Myocyte (in vitro differentiated cells): Measurements from ENCODE around the gene PXDN. TPM values are rescaled to one million over a fixed set of nuclear protein-coding genes. Genes with fewer than 3 reads are reported as not detected.
A peak's percentile ranks its signal among the peaks of the same experiment; 100 is the strongest.

Experiments
- DNase-seq: peaks from one replicate; pipeline ENCODE4 v3.0.0-alpha.2; 2012; ENCODE audit warnings: low read depth
- total RNA-seq: library from RNA; depleted of rRNA; stranded (reverse); fragments of >200 nt; gene quantifications from 2 replicates; pipeline ENCODE4 v1.2.3, GENCODE V29; 2014

PXDN gene
- total RNA-seq, 1 donor from 2014 or later = 52.7 TPM

DNA sequence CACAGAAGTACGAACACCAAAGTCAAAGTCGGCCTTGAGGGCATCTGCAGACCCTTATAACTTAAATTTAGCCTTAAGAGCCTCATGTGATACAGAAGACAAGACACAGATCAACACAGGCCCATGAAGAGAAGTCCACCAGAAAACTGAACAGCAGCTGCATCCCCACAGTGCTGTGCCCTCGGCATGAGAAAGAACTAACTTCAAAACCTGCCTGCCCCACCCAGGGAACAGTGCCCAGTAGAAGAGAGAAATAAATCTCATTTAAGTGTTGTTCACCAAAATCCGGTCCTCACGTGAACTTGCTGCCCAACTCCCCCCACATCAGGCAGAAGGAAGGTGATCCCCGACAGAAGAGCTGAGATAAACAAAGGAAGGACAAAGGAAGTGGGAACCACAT is 73.7 kb downstream of the PXDN start:
- DNase-seq = no peak

DNA sequence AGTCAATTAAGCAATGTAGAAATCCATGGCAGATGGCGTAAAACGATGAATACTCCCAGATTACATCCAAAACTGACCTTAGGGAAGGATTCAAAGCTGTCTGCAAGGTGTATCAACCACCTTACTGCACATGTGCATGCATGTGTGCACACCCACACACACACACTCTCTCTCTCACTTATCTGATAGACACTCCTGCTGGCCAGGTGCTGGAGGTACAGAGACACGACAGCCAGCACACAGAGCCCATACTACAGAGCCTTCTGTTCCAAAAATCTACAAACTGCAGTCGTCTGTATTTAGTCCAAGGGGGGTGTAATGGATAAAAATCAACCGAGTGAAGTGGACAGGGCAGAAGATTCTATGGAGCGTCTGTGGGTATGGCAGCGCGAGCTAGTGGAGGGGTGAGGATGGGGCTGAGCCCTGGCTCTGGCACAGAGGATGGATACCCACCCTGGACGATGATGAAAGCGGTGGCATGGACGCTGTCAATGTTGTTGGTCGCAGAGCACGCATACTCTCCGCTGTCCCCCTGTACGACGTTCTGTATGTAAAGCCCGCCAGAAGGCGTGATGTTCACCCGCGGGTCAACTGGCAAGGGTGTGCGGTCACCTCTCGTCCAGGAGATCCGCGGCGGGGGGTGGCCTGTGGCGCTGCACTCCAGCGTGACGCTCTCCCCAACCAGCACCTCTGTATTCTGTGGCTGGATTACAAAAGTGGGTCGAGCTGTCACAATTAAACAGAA is 78.4 kb downstream of the PXDN start:
- no peak for DNase-seq

DNA sequence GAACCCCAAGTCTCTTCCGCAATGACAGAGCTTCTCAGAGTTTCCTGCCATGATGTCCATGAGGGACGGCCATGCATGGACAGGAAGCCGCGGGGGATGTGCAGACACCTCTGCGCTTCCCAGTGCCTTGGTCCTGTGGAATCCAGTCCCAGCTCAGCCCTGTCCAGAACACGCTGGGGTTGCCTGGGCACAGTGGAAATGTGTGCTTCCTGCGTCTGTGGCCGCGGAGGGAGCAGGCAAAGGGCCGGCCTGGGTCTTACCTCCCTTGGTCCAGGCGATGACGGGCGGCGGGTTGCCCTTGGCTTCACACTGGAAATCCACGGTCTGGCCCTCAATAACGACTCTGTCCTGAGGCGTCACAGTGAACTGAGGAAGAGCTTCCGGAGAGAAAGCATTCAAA is 79.6 kb downstream of the PXDN start:
- DNase-seq = no peak

DNA sequence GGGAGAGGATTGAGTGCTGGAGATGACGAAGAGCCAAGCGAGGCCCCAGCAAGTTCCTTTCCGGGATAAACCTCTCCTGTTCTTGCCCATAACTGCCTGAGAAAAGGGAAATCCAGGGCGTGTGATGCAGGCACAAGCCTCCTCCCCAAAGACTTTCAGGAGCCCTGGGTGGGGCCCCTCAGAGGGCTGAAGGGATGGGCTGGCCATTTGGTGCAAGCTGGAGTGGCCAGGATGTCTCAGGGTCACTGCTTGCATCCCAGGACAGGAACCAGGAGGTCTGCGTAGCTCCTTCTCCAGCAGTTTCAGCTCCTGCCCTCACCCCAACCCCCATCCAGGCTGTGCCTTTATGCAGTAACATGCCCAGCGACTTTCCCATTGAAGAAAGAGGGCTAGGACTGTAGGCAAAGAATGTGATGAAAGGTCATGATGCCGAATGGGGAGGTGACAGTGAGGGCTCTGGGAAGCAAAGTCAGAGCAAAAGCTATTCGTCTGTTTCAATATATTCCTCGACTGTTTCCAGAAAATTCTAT is 80.2 kb downstream of the PXDN start:
- DNase-seq = no peak

DNA sequence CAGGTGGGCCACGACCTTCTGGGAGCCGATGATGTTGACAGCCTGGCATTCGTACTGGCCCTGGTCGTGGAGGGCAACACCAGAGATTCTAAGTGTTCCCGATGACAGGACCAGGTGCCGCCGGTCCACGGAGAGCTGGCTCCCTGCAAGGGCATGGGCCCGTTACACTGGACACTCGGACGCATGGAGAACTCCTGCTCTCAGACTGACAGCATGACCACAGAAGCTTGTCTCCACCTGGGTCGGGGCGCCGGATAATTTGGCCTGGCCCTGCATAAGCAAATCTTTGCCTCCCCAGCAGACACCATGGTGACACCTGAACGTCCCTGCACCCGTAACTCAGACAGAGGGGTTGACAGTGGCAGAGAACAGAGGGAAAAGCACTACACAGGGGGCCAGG is 80.7 kb downstream of the PXDN start:
- DNase-seq = no peak

DNA sequence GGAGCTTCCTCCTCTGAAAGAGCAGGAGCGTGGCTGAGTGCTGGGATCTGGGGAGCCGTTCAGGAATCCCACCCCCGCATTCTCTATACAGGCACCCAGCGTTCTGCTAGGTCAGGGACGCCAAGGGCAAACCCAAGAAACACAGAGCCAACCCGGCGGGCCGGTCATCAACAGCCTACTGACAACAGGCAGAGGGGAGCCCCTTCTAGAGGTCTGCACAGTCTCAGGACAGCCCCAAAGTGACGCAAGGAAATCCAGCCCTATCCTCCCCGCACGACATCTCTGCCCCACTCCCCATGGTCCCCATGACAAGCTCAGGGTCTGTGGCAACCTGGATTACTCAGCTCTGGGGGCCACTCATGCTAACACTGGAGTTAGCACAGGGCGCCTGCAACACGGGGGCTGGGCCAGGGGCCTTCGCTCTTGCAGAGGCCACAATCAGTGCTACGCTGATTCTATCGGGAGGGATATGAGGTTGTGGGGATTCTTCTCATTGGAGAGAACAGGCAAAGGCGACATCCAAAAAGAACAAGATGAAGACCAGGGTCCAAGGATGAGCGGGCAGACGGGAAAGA is 81.6 kb downstream of the PXDN start:
- no peak for DNase-seq

DNA sequence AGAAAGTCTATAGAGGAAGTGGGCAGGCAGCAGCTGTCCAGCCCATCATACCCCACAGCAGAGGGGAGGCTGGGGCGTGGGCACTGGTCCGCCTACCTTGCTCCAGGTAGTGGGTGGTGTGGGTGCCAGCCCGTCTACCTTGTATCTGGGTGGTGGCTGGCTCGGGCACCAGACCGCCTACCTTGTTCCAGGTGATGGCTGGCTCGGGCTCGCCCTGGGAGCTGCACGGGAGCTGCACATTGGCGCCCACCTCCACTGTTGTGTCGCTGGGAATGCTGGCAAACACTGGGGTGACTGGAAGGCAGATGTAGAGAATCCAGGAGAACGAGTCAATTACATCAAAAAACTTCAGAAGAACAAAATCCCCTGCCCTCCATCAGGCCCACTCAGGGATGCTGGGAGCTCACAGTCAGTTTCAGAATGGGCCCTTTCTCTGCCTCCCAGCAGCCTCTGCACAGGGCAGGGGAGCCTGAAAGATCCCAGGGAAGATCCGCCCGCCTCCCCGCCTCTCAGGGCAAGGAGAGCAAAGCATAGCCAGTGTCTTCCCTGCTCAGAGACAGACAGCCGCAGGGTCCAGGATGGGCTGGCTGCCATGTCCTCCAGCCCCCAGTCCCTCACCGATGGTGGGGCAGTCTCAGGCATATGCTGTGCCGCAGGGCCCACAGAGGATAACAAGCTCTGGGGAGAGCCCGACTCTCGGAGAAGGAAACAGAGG is 82.3 kb downstream of the PXDN start:
- no peak for DNase-seq

DNA sequence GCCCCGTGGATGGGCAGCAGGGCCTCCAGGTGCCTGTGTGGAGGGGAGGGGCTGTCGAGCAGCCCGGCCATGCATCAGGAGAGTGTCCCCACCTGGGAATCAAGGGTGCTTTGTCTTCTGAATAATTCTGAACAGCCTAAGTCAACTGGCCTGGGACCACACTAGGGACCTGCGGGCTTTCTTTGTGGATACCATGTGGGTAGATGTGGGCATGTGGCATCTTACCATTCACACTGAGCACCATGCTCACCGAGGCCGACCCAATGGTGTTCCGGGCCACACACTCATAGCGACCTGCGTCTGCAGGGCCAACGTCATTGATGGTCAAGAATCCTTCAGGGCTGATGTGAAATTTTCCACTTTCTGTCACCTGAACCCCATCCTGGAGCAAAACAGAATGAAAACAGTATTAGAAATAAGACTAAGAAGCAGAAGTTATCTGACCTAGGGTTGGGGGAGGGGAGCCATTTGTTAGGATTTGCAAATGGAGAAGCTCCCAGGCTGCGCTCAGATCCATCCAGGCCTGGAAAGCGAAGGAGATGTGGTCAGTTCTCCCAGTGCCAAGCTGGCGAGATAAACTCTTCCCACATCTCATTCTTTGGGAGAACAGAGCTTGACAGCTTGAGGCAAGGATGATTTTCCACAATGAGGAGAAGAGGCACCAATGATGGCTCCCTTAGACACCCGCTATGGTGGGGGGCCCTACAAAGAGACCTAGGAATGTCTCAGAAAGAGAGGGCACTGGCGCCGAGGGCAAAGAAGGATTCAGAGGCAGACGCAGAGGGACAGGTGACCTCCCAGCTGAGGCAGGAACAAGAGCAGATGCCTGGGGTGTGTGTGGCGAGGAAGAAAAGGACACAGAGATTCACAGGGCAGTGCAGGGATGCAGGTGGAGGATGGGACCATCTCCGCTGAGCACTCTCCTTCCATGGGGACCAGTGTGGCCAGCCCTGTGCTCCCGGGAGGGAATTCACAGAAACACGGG is 83.4 kb downstream of the PXDN start:
- DNase-seq = no peak

DNA sequence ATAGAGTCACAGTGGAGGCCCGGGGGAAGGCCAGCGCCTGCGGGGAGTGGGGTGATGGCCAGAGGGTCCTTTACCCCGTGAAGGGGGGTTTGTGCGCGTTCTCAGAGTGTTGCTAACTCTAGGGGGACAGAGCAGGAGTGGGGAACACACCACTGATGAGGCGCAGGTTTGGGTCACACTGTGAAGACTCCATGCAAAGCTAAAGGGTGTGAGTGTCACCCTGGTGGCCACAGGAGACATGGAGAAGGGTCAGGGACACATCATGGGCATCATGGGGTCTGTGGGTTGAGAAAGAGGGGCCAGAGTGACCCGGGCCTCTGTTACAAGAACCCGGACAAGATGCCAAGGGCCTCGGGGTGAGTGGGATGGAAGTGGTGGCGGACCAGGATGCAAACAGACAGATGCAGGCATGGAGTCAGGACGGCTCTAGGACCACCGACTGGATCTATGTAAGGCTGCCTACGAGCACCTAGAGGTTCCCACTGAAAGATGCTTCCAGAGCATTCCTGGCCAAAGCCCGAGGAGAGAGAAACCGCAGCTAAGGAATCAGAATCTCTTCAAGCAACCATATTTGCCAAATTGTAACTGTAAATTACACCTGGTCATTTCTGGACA is 84.3 kb downstream of the PXDN start:
- no peak for DNase-seq

DNA sequence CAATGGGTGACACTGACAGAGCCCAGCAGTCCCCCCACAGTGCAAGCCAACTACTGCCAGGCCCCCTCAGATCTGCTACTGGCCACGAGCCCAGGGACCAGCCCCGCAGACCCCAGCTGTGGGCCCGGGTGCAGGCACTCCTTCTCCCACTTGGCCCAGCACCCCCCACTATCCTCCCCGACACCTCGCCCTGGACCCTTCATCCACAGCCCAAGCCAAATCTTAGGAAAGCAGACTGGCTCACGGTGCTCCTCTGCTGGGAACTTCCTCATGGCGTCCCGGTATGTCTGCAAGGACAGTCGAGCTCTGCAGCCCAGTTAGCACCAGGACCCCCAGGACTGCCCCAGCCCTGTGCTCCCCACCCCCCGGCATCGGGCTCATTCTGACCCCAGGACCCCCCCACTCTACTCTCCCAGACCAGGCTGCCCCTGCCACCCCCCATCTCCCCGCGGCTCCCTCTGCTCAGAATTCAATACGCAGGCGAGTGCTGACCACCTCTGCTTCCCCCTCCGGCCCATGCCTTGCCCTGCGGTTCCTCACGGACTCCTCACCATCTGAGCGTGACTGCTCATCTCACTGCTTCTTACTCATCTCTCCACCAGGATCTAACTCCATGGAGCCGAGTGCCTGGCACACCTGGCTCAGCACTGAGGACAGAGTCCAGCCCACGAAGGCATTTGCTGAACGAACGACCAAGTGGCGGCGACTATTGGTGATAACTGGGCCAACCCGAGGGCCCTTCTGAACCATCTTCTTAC is 85.7 kb downstream of the PXDN start:
- no peak for DNase-seq

DNA sequence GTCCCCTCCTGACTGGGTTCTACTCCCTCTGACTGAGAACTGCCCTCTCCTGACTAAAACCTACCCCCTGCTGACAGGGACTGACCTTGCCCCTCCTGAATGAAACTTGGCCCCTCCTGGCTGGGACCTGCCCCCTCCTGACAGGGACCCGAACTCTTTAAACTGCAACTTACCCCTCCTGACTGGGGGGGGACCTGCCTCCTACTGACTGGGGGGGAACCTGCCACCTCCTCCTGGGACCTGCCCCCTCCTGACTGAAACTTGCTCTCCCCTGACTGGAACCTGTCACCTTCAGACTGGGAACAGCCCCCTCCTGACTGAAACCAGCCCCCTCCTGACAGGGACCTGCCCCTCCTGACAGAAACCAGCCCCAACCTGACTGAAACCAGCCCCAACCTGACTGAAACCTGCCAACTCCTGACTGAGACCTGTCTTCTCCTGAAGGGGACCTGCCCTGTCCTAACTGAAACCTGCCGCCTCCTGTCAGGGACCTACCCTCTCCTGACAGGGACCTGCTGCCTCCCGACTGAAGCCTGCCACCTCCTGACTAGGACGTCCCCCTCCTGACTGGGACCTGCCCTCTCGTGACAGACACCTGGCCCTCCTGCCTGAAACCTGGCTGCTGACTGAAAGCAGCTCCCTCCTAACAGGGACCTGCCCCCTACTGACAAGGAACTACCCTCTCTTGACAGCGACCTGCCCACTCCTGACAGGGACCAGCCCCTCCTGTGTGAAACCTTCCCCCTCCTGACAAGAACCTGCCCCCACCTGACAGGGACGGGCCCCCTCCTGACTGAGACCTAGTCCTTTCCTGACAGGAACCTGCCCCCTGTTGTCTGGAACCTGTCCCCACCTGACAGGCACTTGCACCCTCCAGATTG is 87.1 kb downstream of the PXDN start:
- DNase-seq = no peak

DNA sequence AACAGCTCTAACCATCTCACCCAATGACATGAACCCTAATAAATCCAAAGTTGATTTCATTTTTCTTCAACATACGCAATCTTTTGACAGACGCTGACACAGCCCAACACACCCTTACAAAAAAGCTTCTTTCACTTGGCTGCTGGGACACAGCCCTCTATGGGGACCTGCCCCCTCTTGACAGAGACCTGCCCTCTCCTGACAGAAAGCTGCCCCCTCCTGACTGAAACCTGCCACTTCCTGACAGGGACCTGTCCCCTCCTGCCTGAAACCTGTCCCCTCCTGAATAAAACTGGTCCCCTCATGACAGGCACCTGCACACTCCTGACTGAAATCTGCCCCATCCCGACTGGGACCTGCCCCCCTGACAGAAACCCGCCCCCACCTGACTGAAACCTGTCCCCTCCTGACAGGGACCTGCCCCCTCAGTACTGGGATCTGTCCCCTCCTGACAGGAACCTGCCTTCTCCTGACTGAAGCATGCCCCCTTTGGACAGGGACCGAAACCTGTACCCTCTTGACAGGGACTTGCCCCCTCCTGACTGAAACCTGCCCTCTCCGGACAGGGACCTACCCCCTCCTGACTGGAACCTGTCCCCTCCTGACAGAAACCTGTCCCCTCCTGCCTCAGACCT is 87.9 kb downstream of the PXDN start:
- no peak for DNase-seq

DNA sequence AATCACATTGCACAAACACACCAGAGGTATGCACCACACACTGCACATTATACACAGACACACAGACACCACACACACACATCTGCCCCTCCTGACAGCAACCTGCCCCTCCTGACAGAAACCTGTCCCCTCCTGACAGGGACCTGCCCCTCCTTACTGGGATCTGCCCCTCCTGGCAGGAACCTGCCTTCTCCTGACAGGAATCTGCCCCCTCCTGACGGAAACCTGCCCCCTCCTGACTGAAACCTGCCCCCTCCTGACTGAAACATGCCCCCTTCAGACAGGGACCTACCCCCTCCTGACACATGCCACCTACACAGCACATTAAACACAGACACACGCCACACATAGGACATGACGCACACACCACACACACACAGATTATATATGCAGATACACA is 88.9 kb downstream of the PXDN start:
- no peak for DNase-seq

DNA sequence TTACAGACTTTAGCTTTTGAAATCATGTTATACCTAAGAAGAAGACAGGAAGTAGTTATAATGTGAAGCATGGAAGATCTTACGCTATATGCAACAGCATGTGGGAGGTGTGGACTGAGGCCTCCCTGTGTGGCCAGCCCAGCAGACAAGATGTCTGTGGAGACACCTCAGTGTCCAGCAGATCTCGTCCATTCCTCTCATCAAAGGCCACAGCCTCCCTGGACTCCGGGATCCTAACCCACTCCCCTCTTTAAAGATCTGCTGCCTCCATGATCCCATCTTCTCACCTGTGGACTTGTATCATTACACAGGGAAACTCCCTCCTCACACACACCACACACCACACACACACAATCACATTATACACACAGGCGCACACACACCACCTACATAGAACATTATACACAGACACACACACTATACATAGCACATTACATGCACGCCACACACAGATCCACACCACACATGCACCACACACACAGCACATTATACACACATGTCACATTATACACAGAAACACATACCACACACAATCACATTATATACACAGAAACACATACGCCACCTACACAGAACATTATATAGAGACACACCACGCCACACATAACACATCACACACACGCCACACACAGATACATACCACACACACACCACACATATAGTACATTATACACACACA is 89.5 kb downstream of the PXDN start:
- DNase-seq = no peak

DNA sequence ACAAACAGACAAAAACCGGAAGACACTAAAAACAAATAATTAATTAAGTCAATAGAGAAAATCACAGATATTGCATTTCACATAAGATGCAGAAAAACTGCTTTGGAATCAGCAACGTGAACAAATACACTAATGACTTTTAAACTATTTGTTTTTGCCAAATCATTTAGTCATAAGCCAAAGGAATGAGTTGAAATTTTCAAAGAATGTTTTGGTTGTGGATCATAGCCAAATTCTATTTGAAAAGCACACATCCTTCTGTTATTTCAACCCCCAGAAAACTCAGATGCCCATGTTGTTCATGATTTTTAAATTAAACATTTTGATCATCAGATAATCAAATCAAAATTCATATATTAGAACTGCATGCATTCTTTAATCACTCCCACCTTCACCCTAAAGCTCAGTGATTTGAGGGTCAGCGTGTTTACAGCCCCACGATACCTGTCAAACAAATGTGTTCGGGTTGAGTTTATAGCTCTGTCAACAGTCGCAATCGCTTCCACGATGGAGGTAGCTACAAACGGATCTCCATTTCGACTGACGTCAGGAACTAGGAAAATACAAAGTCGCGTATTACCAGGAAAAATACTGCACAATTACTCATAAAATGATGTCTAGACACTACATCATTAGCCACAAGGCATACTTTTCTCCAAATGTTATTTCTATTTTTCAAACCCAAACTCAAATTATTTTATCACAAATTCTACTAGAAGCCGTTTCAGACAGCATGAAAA is 90.2 kb downstream of the PXDN start:
- peak; percentile 44 for DNase-seq

DNA sequence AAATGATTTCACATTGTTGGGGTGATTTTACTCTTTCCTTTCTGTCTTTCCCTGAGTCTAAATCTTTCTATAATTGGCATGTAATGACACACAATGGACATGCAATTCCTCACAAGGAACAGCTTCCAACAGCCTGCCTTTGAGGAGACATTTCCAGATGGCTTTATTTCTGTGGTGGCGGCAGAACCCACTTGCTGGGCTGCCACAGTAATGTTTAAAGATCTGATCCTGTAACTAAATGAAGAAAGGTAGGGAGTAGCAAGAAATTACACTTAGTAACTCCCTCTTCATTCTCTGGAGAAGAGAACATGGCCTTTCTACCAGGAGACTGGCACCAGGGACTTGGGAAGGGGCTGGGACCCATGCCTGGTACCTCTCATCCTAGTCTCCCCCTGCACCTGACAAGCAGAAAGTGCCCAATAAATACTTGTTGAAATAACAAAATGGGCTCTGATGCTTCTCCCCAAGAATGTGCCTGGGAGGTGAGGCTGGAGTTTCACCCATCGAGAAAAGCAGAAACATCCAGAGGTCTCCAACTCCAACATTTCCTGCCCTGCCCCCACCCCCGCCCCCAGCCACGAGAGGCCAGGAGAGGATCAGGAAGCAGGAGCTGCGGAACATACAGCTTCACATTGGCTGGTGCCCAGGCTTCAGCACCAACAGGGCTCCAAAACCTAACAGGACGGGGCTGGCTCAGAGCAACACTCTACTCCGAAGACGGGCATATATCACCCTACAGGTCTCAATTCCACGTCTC is 92.1 kb downstream of the PXDN start:
- DNase-seq = peak; percentile 24
